Measurements from ENCODE around the gene HGFAC. TPM values are rescaled to one million over a fixed set of nuclear protein-coding genes. Genes with fewer than 3 reads are reported as not detected.

HGFAC gene
- total and polyA plus RNA-seq, 10 of the 15 experiments (the other 5 are each of a cell fraction or from before 2014, with no cell fraction given), result 0.38 TPM; not detected in 9

DNA sequence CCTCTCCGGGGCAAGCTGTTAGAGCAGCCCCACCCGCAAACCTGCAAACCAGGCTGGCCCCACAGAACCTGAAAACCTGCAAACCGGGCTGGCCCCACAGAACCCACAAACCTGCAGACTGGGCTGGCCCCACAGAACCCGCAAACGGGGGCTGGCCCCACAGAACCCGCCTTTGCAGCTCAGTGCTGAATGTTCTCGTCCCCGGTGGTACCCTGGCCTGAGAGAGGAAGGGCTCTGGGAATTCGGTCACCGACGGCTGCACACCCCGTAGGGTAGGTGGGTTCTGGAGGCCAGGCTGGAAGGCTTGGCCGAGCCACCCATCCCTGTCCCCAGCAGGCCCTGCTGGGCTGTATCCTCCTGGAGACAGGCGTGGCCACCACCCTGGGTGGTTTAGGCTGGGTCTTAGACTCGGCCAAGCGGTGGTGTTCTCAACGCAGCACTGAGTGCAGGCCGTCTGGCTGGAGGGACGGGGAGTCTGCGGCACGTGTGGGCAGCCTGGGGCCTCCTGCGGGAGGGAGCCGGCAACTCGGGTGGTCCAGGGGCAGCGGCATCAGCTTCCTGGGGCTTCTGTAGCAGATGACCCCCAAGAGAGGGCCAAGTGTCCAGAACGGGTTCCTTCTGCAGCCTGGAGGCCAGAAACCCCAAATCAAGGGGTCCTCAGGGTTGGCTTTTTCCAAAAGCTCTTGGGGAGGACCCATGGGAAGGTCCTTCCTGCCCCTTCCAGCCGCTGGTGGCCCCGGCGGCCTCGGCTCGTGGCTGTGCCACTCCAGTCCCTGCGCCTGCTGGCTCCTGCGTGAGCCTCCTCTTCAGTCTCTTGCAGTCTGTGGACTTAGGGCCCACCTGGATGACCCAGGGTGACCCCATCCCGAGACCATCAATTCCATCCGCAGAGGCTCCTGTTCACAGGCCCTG lies 36.9 kb downstream of the HGFAC start:
- no peak for DNase-seq (ENCODE audit: low read depth, low spot score)
- 41% methylated on average over 35 of the region's 35 CpGs for WGBS (ENCODE audit: insufficient coverage, insufficient replicate concordance, low lambda C conversion rate, missing lambda C conversion rate)
- TF ChIP-seq CHD2 (IDR thresholded peaks at IDR 0.05; ENCODE audit: borderline replicate concordance, low read depth, low read length), result no peak
- Histone ChIP-seq H3K79me2 (ENCODE audit: control insufficient read depth, insufficient read depth, low read length) (no peaks in the 10 kb centered on the region), H3K36me3 (ENCODE audit: control insufficient read depth in 2 of 2, insufficient read depth in 2 of 2, low read length in 1 of 2) (no peaks in the 10 kb centered on the region), H3K27ac (ENCODE audit: control insufficient read depth, insufficient read depth) (no peak overlapping the region), H3K4me3 (no peak overlapping the region), H3K4me1 (ENCODE audit: control insufficient read depth, insufficient read depth, low read length) (no peaks in the 10 kb centered on the region), H3K27me3 (replicated peaks in 1 of 2; ENCODE audit: control insufficient read depth in 2 of 2, insufficient read depth in 2 of 2, low read length in 1 of 2) (no peaks in the 10 kb centered on the region; a peak in 2 of 4 replicates), H4K20me1 (ENCODE audit: control insufficient read depth, insufficient read depth) (no peaks in the 10 kb centered on the region), H2AFZ (ENCODE audit: control insufficient read depth, low read depth, low read length) (no peak overlapping the region), H3K9me3 (replicated peaks; ENCODE audit: control insufficient read depth, insufficient read depth, low read length) (no peaks in the 10 kb centered on the region), H3K4me2 (ENCODE audit: control insufficient read depth, insufficient read depth) (no peak overlapping the region), H3K9ac (ENCODE audit: control insufficient read depth, insufficient read depth, low read length) (no peak overlapping the region)
- intact Hi-C loops (cut with micrococcal nuclease; ENCODE audit: unreplicated experiment) (no loop called here), in situ Hi-C loops (cut with MboI) (no loop called here)
- RAD21 ChIA-PET (ENCODE audit: unreplicated experiment), result no interaction called here
- no peak for ATAC-seq
- SMC1A ChIA-PET (ENCODE audit: uncharacterized antibody, unreplicated experiment), result no interaction called here
- no peak for FAIRE-seq
- POLR2A ChIA-PET, result no interaction called here
- CTCF ChIA-PET, result interaction anchor here (2.0 kb wide), 1 partner anchor 432 kb away, joined by 5 read pairs; no protein-coding TSS in a partner anchor
- BruUV-seq (replicated peaks), result no TSS peak

GRCh38 chr4:3479358-3480101 lies 37.8 kb downstream of the HGFAC start:
- peaks cover 2 to 3% of the 10 kb centered on the region in 2 experiments; a peak in 3 of 4 replicates for H3K27me3 ChIP-seq (replicated peaks in 1 of 2; ENCODE audit: control insufficient read depth in 2 of 2, insufficient read depth in 2 of 2, low read length in 1 of 2)
- H3K27ac ChIP-seq (ENCODE audit: control insufficient read depth, insufficient read depth), result no peak overlapping the region
- H3K36me3 ChIP-seq (ENCODE audit: control insufficient read depth in 2 of 2, insufficient read depth in 2 of 2, low read length in 1 of 2), result no peaks in the 10 kb centered on the region
- in situ Hi-C loops (cut with MboI) (no loop called here), intact Hi-C loops (cut with micrococcal nuclease; ENCODE audit: unreplicated experiment) (loop anchor here (1.0 kb wide), 1 partner anchor 133 kb away; no protein-coding TSS in a partner anchor)
- H3K9me3 ChIP-seq (replicated peaks; ENCODE audit: control insufficient read depth, insufficient read depth, low read length), result no peaks in the 10 kb centered on the region
- FAIRE-seq (no peak), ATAC-seq (no peak), DNase-seq (ENCODE audit: low read depth, low spot score) (no peak)
- 17% methylated on average over 25 of the region's 25 CpGs for WGBS (ENCODE audit: insufficient coverage, insufficient replicate concordance, low lambda C conversion rate, missing lambda C conversion rate)
- H3K4me3 ChIP-seq, result no peak overlapping the region
- no peak overlapping the region for H3K4me2 ChIP-seq (ENCODE audit: control insufficient read depth, insufficient read depth)
- RAD21 ChIA-PET (ENCODE audit: unreplicated experiment), result interaction anchor here (1.6 to 2.9 kb wide), 2 partner anchors 36 to 132 kb away, joined by 3 to 19 read pairs; no protein-coding TSS in a partner anchor
- no peaks in the 10 kb centered on the region for H4K20me1 ChIP-seq (ENCODE audit: control insufficient read depth, insufficient read depth)
- no peaks in the 10 kb centered on the region for H3K4me1 ChIP-seq (ENCODE audit: control insufficient read depth, insufficient read depth, low read length)
- POLR2A ChIA-PET, result no interaction called here
- no peaks in the 10 kb centered on the region for H3K79me2 ChIP-seq (ENCODE audit: control insufficient read depth, insufficient read depth, low read length)
- SMC1A ChIA-PET (ENCODE audit: uncharacterized antibody, unreplicated experiment), result interaction anchor here (0.7 to 2.0 kb wide), 2 partner anchors 133 to 155 kb away, joined by 3 to 7 read pairs; no protein-coding TSS in a partner anchor
- no TSS peak for BruUV-seq (replicated peaks)
- H3K9ac ChIP-seq (ENCODE audit: control insufficient read depth, insufficient read depth, low read length), result no peak overlapping the region
- H2AFZ ChIP-seq (ENCODE audit: control insufficient read depth, low read depth, low read length), result no peak overlapping the region
- CTCF ChIA-PET, result interaction anchor here (0.6 to 2.0 kb wide), 14 partner anchors 10 to 433 kb away, joined by 3 to 8 read pairs (median 4); no protein-coding TSS in a partner anchor
- TF ChIP-seq TCF3 (IDR thresholded peaks at IDR 0.05; ENCODE audit: borderline replicate concordance, insufficient read depth, low read depth, low read length), result no peak
- TF ChIP-seq MYC (IDR thresholded peaks at IDR 0.05; ENCODE audit: insufficient read depth, insufficient read length, insufficient replicate concordance, low read length, severe bottlenecking), result no peak
- no peak for TF ChIP-seq TARDBP (IDR thresholded peaks at IDR 0.05; ENCODE audit: borderline replicate concordance)
- TF ChIP-seq IKZF1 (conservative IDR thresholded peaks at IDR 0.05), result no peak
- TF ChIP-seq, protein P1, sequence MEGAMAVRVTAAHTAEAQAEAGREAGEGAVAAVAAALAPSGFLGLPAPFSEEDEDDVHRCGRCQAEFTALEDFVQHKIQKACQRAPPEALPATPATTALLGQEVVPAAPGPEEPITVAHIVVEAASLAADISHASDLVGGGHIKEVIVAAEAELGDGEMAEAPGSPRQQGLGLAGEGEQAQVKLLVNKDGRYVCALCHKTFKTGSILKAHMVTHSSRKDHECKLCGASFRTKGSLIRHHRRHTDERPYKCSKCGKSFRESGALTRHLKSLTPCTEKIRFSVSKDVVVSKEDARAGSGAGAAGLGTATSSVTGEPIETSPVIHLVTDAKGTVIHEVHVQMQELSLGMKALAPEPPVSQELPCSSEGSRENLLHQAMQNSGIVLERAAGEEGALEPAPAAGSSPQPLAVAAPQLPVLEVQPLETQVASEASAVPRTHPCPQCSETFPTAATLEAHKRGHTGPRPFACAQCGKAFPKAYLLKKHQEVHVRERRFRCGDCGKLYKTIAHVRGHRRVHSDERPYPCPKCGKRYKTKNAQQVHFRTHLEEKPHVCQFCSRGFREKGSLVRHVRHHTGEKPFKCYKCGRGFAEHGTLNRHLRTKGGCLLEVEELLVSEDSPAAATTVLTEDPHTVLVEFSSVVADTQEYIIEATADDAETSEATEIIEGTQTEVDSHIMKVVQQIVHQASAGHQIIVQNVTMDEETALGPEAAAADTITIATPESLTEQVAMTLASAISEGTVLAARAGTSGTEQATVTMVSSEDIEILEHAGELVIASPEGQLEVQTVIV (IDR thresholded peaks at IDR 0.05; ENCODE audit: borderline replicate concordance, partially characterized antibody), result no peak
- TF ChIP-seq HDAC6 (IDR thresholded peaks at IDR 0.05; ENCODE audit: unreplicated experiment), result no peak
- TF ChIP-seq BACH1 (IDR thresholded peaks at IDR 0.05; ENCODE audit: borderline replicate concordance), result no peak
- TF ChIP-seq HDGF (IDR thresholded peaks at IDR 0.05), result no peak
- no peak for TF ChIP-seq MEF2A (IDR thresholded peaks at IDR 0.05; ENCODE audit: insufficient read depth, low read depth, low read length)

All from GM12878 (cell line).